Medulla oblongata (tissue), 1 donor: Measurements from ENCODE around the gene PRRX2.
"Not testable (repeated sequence)": the region's sequence is repeated elsewhere in the genome, so short reads cannot be mapped to it uniquely, and the experiment has no call there.

Experiments used
- DNase-seq: peaks from one replicate; pipeline ENCODE4 v3.0.0-alpha.2; 2015; ENCODE audit errors: extremely low spot score

PRRX2 gene

GRCh38 chr9:129732946-129733631 lies 67.6 kb downstream of the PRRX2 start:
- DNase-seq = no peak

GRCh38 chr9:129733632-129733953 lies 68.1 kb downstream of the PRRX2 start:
- no peak for DNase-seq

- no peak for DNase-seq
Observed at GRCh38 chr9:129735546-129735945, 70.1 kb downstream of the PRRX2 start.

- no peak for DNase-seq
Observed at GRCh38 chr9:129736334-129736733, 70.9 kb downstream of the PRRX2 start.

GRCh38 chr9:129737479-129738274 lies 72.2 kb downstream of the PRRX2 start:
- peak; percentile 87 for DNase-seq

GRCh38 chr9:129739432-129739831 lies 74.0 kb downstream of the PRRX2 start:
- no peak for DNase-seq

GRCh38 chr9:129740174-129740573 lies 74.7 kb downstream of the PRRX2 start:
- no peak for DNase-seq

GRCh38 chr9:129740666-129741464 lies 75.4 kb downstream of the PRRX2 start:
- no peak for DNase-seq

GRCh38 chr9:129745200-129745599 lies 79.8 kb downstream of the PRRX2 start:
- DNase-seq = no peak

GRCh38 chr9:129746092-129746777 lies 80.8 kb downstream of the PRRX2 start:
- no peak for DNase-seq

GRCh38 chr9:129748249-129748648 lies 82.8 kb downstream of the PRRX2 start:
- no peak for DNase-seq

- not testable (repeated sequence) for DNase-seq
Observed at GRCh38 chr9:129749052-129749451, 83.6 kb downstream of the PRRX2 start.

- DNase-seq = no peak
Observed at GRCh38 chr9:129749575-129749974, 84.1 kb downstream of the PRRX2 start.

- no peak for DNase-seq
Observed at GRCh38 chr9:129750013-129750638, 84.7 kb downstream of the PRRX2 start.

- DNase-seq = no peak
Observed at GRCh38 chr9:129751841-129752801, 86.7 kb downstream of the PRRX2 start.

GRCh38 chr9:129752900-129753729 lies 87.7 kb downstream of the PRRX2 start, which contains the start of gene PTGES:
Gene PTGES (minus strand): TSS chr9:129753042. CDS start chr9:129753012, 30 bp downstream.
- DNase-seq = no peak

GRCh38 chr9:129755151-129755550 lies 89.7 kb downstream of the PRRX2 start:
- DNase-seq = no peak

GRCh38 chr9:129756191-129756590 lies 90.7 kb downstream of the PRRX2 start:
- DNase-seq = no peak

GRCh38 chr9:129757045-129757444 lies 91.6 kb downstream of the PRRX2 start:
- DNase-seq = no peak
